ENCODE measurements around the gene PIWIL4. TPM values are rescaled to one million over a fixed set of nuclear protein-coding genes. Genes with fewer than 3 reads are reported as not detected.

The PIWIL4 gene
- total RNA-seq, 1 experiment from 2014 or later = 0.15 TPM

- Histone ChIP-seq H3K4me1 (ENCODE audit: insufficient read depth, low read length) (peaks cover 33% of the 10 kb centered on the region), H2AFZ (ENCODE audit: low read length) (no peak overlapping the region), H3K27ac (ENCODE audit: low read length) (peak overlapping the region; percentile 43), H3K9ac (ENCODE audit: low read length) (no peak overlapping the region), H3K4me2 (ENCODE audit: low read length) (peak overlapping the region; percentile 63), H3K9me2 (replicated peaks; ENCODE audit: low read length) (no peaks in the 10 kb centered on the region), H3K27me3 (ENCODE audit: low read length) (no peaks in the 10 kb centered on the region), H3K9me3 (ENCODE audit: low read length) (no peaks in the 10 kb centered on the region), H3K36me3 (ENCODE audit: low read depth, low read length) (no peaks in the 10 kb centered on the region), H3K79me2 (ENCODE audit: low read length) (no peaks in the 10 kb centered on the region), H4K20me1 (ENCODE audit: low read length) (no peaks in the 10 kb centered on the region), H3K4me3 (ENCODE audit: low read length) (peak overlapping the region; percentile 0; the same call in 1 of the 2 replicates), H3F3A (ENCODE audit: low read length, unreplicated experiment) (no peaks in the 10 kb centered on the region)
- peak; percentile 74 for DNase-seq
- intact Hi-C loops (cut with micrococcal nuclease) = loop anchor here (2.0 to 5.0 kb wide), 2 partner anchors 61 to 85 kb away; no protein-coding TSS in a partner anchor
- BruUV-seq (replicated peaks) = no TSS peak
- ChIA-PET POLR2A (ENCODE audit: unreplicated experiment) (interaction anchor here (0.6 kb wide), 1 partner anchor 75 kb away, joined by 3 read pairs; no protein-coding TSS in a partner anchor), CTCF (interaction anchor here (0.6 kb wide), 1 partner anchor 81 kb away, joined by 3 read pairs; no protein-coding TSS in a partner anchor)
- TF ChIP-seq EZH2phosphoT487 (IDR thresholded peaks at IDR 0.05; ENCODE audit: borderline replicate concordance, low read length) (no peak), EZH2 (IDR thresholded peaks at IDR 0.05; ENCODE audit: low read length, unreplicated experiment) (no peak), CTCF (conservative IDR thresholded peaks at IDR 0.05; ENCODE audit: low read depth, low read length) (no peak)
- ATAC-seq = peak; percentile 43
Measured at GRCh38 chr11:94662065-94662779, 95.1 kb downstream of the PIWIL4 start.

- no peak overlapping the region for H2AFZ ChIP-seq (ENCODE audit: low read length)
- BruUV-seq (replicated peaks) = no TSS peak
- no peaks in the 10 kb centered on the region for H4K20me1 ChIP-seq (ENCODE audit: low read length)
- no peaks in the 10 kb centered on the region for H3F3A ChIP-seq (ENCODE audit: low read length, unreplicated experiment)
- peak overlapping the region; percentile 0; the same call in 1 of the 2 replicates for H3K4me3 ChIP-seq (ENCODE audit: low read length)
- DNase-seq (peak; percentile 71), ATAC-seq (no peak; the same call in 1 of the 2 replicates)
- TF ChIP-seq EZH2phosphoT487 (IDR thresholded peaks at IDR 0.05; ENCODE audit: borderline replicate concordance, low read length) (no peak), EZH2 (IDR thresholded peaks at IDR 0.05; ENCODE audit: low read length, unreplicated experiment) (no peak), CTCF (conservative IDR thresholded peaks at IDR 0.05; ENCODE audit: low read depth, low read length) (no peak)
- no peaks in the 10 kb centered on the region for H3K9me3 ChIP-seq (ENCODE audit: low read length)
- no peaks in the 10 kb centered on the region for H3K9me2 ChIP-seq (replicated peaks; ENCODE audit: low read length)
- H3K36me3 ChIP-seq (ENCODE audit: low read depth, low read length) = no peaks in the 10 kb centered on the region
- intact Hi-C loops (cut with micrococcal nuclease) = loop anchor here (2.0 to 5.0 kb wide), 2 partner anchors 60 to 84 kb away; no protein-coding TSS in a partner anchor
- H3K79me2 ChIP-seq (ENCODE audit: low read length) = no peaks in the 10 kb centered on the region
- no peak overlapping the region for H3K27ac ChIP-seq (ENCODE audit: low read length)
- H3K9ac ChIP-seq (ENCODE audit: low read length) = no peak overlapping the region
- peak overlapping the region; percentile 63 for H3K4me2 ChIP-seq (ENCODE audit: low read length)
- H3K27me3 ChIP-seq (ENCODE audit: low read length) = no peaks in the 10 kb centered on the region
- ChIA-PET POLR2A (ENCODE audit: unreplicated experiment) (no interaction called here), CTCF (no interaction called here)
- H3K4me1 ChIP-seq (ENCODE audit: insufficient read depth, low read length) = peaks cover 33% of the 10 kb centered on the region
Measured at GRCh38 chr11:94662846-94663390, 95.8 kb downstream of the PIWIL4 start.
